ENCODE measurements around the gene TREH. TPM values are rescaled to one million over a fixed set of nuclear protein-coding genes. Genes with fewer than 3 reads are reported as not detected.

TREH gene
- total RNA-seq, 5 donors from 2014 or later (not counting 1 experiment from before 2014, with no cell fraction given): not detected

DNA sequence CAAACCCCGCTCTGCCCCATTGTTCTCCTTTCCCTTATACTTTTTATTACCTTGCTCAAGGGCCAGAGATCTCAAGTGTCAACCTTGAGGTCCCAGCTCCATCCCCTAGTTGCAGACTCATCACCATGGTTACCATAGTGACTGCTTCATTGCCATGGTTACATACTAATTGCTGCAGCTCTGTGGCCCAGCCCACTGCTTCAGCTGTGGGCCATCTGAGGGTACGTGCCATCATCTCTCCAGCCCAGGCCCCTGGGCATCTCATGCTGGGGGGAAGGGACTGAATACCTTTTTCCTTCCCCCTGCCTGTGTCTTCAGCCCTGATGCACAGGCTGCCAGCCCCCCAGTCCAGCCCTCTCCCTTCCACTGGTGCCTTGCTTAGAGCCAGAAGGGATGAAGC is 22.2 kb downstream of the TREH start:
- no peak overlapping the region for H3K4me3 Mint-ChIP-seq
- no peak overlapping the region for H3K27ac ChIP-seq (ENCODE audit: low read length)
- no peaks in the 10 kb centered on the region for H3K9me3 Mint-ChIP-seq
- H3K36me3 ChIP-seq (ENCODE audit: control insufficient read depth in 2 of 2, extremely low read depth in 1 of 2, insufficient read depth in 1 of 2, low read length in 1 of 2): no peaks in the 10 kb centered on the region
- DNase-seq (no peak), ATAC-seq (replicated peaks in 1 of 4) (no peak)
- H3K36me3 Mint-ChIP-seq: no peaks in the 10 kb centered on the region
- peaks cover 0 to 16% of the 10 kb centered on the region in 2 experiments for H3K4me1 ChIP-seq (ENCODE audit: control insufficient read depth in 1 of 2, extremely low read depth in 1 of 2, insufficient read depth in 2 of 2, low read length in 2 of 2)
- no peaks in the 10 kb centered on the region for H3K27me3 Mint-ChIP-seq
- no peaks in the 10 kb centered on the region for H3K9me3 ChIP-seq
- no peak overlapping the region for H3K4me3 ChIP-seq (ENCODE audit: control insufficient read depth in 1 of 2, extremely low read depth in 1 of 2, low read length in 1 of 2)
- CTCF ChIA-PET: interaction anchor here in 1 of 2 donors (0.6 kb wide), 1 partner anchor 443 kb away, joined by 3 read pairs; no protein-coding TSS in a partner anchor
- peaks cover 11 to 19% (median 14%) of the 10 kb centered on the region in 3 donors for H3K4me1 Mint-ChIP-seq
- 89% methylated on average over 1 of the region's 2 CpGs for WGBS (ENCODE audit: insufficient coverage)
- no peak overlapping the region for H3K27ac Mint-ChIP-seq
- peaks cover 0 to 20% of the 10 kb centered on the region in 2 experiments for H3K27me3 ChIP-seq (replicated peaks in 1 of 2; ENCODE audit: control insufficient read depth in 2 of 2, extremely low read depth in 1 of 2, insufficient read depth in 2 of 2, low read length in 1 of 2)
- POLR2A ChIA-PET: interaction anchor here in 1 of 2 donors (0.5 kb wide), 1 partner anchor 48 kb away, joined by 5 read pairs; no protein-coding TSS in a partner anchor

DNA sequence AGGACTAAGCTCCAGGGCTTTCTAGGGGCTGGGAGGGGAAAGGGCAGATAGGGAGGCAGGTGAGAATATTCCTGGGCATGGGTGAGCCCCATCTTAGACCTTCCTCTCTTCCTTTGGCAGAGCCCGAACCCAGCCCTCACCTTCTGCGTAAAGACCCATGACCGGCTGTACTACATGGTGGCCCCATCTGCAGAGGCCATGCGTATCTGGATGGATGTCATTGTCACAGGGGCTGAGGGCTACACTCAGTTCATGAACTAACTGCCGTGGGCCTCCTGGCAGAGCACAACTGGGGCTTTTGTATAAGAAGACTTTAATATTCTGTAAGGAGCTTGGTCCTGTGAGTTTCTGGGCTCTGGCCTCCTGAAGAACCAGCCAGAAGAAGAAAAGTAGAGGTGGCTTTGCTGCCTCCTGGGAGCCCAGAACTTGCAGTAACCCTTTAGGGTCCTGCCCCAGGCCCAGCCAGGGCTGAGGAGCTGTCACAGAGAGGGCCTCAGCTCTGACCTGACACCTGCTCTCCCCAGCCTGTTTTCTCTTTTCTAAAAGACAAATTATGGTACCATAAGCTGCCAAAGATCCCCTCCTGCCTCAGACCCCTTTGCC is 22.8 kb downstream of the TREH start:
- WGBS (ENCODE audit: insufficient coverage): 94% methylated on average over 5 of the region's 5 CpGs
- no peak for ATAC-seq (replicated peaks in 1 of 4)
- no peaks in the 10 kb centered on the region for H3K27me3 Mint-ChIP-seq
- DNase-seq: no peak
- Histone ChIP-seq H3K4me1 (ENCODE audit: control insufficient read depth in 1 of 2, extremely low read depth in 1 of 2, insufficient read depth in 2 of 2, low read length in 2 of 2) (peaks cover 0 to 16% of the 10 kb centered on the region in 2 experiments), H3K27ac (ENCODE audit: low read length) (no peak overlapping the region), H3K27me3 (replicated peaks in 1 of 2; ENCODE audit: control insufficient read depth in 2 of 2, extremely low read depth in 1 of 2, insufficient read depth in 2 of 2, low read length in 1 of 2) (peaks cover 0 to 20% of the 10 kb centered on the region in 2 experiments), H3K9me3 (no peaks in the 10 kb centered on the region), H3K4me3 (ENCODE audit: control insufficient read depth in 1 of 2, extremely low read depth in 1 of 2, low read length in 1 of 2) (no peak overlapping the region), H3K36me3 (ENCODE audit: control insufficient read depth in 2 of 2, extremely low read depth in 1 of 2, insufficient read depth in 1 of 2, low read length in 1 of 2) (no peaks in the 10 kb centered on the region)
- H3K36me3 Mint-ChIP-seq: no peaks in the 10 kb centered on the region
- no peak overlapping the region for H3K27ac Mint-ChIP-seq
- H3K4me3 Mint-ChIP-seq: no peak overlapping the region
- ChIA-PET POLR2A (no interaction called here), CTCF (interaction anchor here in 1 of 2 donors (0.5 to 0.6 kb wide), 2 partner anchors 306 to 442 kb away, joined by 3 read pairs; no protein-coding TSS in a partner anchor)
- H3K9me3 Mint-ChIP-seq: no peaks in the 10 kb centered on the region
- peaks cover 13 to 20% (median 16%) of the 10 kb centered on the region in 3 donors for H3K4me1 Mint-ChIP-seq

DNA sequence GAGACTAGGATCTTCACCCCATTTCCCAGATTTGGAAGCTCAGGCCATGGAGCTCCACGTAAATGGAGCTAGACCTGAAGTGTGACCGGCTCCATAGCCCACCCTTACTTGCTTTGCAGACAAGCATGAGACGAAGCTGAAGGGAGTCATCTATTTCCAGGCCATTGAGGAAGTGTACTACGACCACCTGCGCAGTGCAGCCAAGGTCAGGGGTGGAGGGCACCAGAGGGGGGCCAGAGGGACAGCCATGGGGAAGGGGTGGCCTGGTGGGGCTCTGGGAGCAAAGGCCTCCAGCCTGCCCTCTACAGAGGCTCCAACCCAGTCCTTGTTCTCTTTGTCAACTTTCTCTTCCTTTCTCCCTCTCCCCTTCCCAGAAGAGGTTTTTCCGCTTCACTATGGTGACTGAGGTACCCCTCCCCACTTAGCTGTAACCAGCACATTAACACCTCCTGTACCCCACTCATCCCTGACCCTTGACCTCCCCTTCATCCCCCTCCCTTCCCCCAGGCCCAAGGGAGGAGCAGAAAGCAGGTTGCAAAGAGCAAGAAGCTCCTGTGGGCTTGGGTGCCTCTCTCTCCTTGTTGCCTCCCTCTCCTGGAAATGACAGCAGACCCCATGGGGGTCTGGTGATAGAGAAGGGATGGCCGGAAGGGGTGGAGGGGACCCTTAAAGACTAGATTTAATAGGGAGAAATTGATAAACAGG is 23.8 kb downstream of the TREH start:
- no peak overlapping the region for H3K4me3 Mint-ChIP-seq
- Histone ChIP-seq H3K4me1 (ENCODE audit: control insufficient read depth in 1 of 2, extremely low read depth in 1 of 2, insufficient read depth in 2 of 2, low read length in 2 of 2) (peaks cover 0 to 16% of the 10 kb centered on the region in 2 experiments), H3K27ac (ENCODE audit: low read length) (no peak overlapping the region), H3K36me3 (ENCODE audit: control insufficient read depth in 2 of 2, extremely low read depth in 1 of 2, insufficient read depth in 1 of 2, low read length in 1 of 2) (no peaks in the 10 kb centered on the region), H3K9me3 (no peaks in the 10 kb centered on the region), H3K4me3 (ENCODE audit: control insufficient read depth in 1 of 2, extremely low read depth in 1 of 2, low read length in 1 of 2) (no peak overlapping the region), H3K27me3 (replicated peaks in 1 of 2; ENCODE audit: control insufficient read depth in 2 of 2, extremely low read depth in 1 of 2, insufficient read depth in 2 of 2, low read length in 1 of 2) (peaks cover 0 to 16% of the 10 kb centered on the region in 2 experiments)
- H3K9me3 Mint-ChIP-seq: no peaks in the 10 kb centered on the region
- no peaks in the 10 kb centered on the region for H3K27me3 Mint-ChIP-seq
- no peak for DNase-seq
- 84% methylated on average over 4 of the region's 7 CpGs for WGBS (ENCODE audit: insufficient coverage)
- CTCF ChIA-PET: interaction anchor here (0.5 kb wide), 2 partner anchors 34 to 123 kb away, joined by 4 to 9 read pairs; no protein-coding TSS in a partner anchor
- H3K36me3 Mint-ChIP-seq: no peaks in the 10 kb centered on the region
- H3K4me1 Mint-ChIP-seq: peaks cover 13 to 20% (median 16%) of the 10 kb centered on the region in 3 donors
- no peak overlapping the region for H3K27ac Mint-ChIP-seq
- no peak for ATAC-seq (replicated peaks in 1 of 4)
- POLR2A ChIA-PET: no interaction called here

DNA sequence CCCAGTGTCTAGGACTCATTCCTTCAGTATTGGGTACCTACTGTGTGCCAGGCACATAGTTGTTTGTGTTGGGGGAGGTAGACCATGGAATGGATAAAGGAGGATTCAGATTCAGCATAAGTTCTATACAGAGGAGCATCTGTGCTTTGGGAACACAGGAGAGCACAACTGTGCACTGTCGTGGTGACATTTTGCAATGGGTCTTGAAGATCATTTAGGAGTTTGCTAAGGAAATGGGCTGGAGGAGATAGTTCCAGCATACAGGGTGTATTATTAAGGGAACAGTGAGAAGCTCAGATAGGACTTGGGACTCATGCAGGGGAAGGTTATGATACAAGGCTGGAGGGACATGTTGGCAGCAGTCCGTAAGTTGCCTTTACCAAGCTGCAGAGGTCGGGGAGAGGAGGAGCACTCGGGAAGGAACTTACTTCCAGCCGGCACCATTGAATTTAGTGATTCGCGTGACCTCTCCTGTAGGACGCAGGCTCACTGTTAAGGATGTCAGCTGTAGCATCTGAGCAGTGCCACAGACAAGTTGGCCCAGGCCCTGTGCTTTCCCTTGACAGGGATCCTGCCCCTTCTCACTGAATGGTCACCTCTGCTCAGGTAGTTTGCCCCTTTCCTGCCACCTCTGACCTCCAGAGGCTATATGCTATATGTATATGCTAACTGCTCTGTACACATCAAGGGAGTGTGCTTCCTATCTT is 25.6 kb downstream of the TREH start:
- H3K4me1 Mint-ChIP-seq: peaks cover 9 to 10% (median 10%) of the 10 kb centered on the region in 3 donors
- no peaks in the 10 kb centered on the region for H3K9me3 Mint-ChIP-seq
- H3K36me3 ChIP-seq (ENCODE audit: control insufficient read depth in 2 of 2, extremely low read depth in 1 of 2, insufficient read depth in 1 of 2, low read length in 1 of 2): no peaks in the 10 kb centered on the region
- H3K27me3 Mint-ChIP-seq: no peaks in the 10 kb centered on the region
- ChIA-PET POLR2A (no interaction called here), CTCF (interaction anchor here in 1 of 2 donors (1.0 kb wide), 1 partner anchor 378 kb away, joined by 3 read pairs; no protein-coding TSS in a partner anchor)
- no peaks in the 10 kb centered on the region for H3K36me3 Mint-ChIP-seq
- H3K4me1 ChIP-seq (ENCODE audit: control insufficient read depth in 1 of 2, extremely low read depth in 1 of 2, insufficient read depth in 2 of 2, low read length in 2 of 2): peaks cover 0 to 4% of the 10 kb centered on the region in 2 experiments
- DNase-seq (no peak), ATAC-seq (replicated peaks in 1 of 4) (no peak)
- H3K4me3 Mint-ChIP-seq: no peak overlapping the region
- H3K27me3 ChIP-seq (replicated peaks in 1 of 2; ENCODE audit: control insufficient read depth in 2 of 2, extremely low read depth in 1 of 2, insufficient read depth in 2 of 2, low read length in 1 of 2): peaks cover 0 to 1% of the 10 kb centered on the region in 2 experiments
- no peaks in the 10 kb centered on the region for H3K9me3 ChIP-seq
- no peak overlapping the region for H3K4me3 ChIP-seq (ENCODE audit: control insufficient read depth in 1 of 2, extremely low read depth in 1 of 2, low read length in 1 of 2)
- H3K27ac Mint-ChIP-seq: no peak overlapping the region
- no peak overlapping the region for H3K27ac ChIP-seq (ENCODE audit: low read length)
- WGBS (ENCODE audit: insufficient coverage): 94% methylated on average over 8 of the region's 8 CpGs

DNA sequence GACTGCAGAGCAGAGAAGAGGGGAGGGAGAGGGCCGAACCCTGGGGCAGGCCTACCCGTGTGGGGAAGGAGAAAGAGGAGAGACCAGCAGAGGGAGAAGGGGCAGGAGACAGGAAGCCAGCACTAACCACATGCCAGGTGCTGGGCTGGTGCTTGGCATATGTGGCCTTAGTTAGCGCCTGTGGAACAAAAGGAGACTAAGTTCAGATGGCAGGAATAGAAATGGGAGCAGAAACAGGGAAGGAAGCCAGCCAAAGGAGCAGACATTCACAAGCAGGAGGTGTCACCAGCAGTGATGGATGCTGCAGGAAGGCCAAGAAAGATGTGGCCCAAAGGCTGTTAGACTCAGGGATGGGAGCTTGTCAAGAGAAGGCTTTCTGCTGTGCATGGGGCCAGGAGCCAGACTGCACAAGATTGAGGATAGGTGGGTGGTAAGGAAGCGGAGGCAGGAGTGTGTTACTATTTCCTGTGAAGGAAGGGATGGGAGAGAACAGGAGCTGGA is 26.7 kb downstream of the TREH start:
- no peak for DNase-seq

DNA sequence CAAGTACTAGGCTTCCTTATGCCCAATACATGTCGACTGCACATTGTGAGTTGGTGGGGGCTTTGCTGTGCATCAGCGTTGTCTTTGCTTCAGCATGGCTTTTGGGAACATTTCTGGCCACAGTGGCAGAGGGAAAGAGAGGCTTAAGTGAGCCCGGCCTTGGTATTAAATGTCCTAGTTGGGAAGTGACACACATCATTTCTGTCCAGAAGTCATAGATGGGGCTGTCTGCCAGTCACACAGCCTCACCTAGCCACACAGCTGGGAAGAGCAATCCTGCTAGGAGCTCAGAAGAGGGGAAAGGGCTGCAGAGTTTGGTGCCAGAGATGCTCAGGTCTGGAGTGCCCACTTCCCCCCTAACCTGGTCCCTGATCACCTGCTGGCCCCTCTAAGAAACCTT is 27.6 kb downstream of the TREH start:
- Mint-ChIP-seq H3K27me3 (no peaks in the 10 kb centered on the region), H3K9me3 (no peaks in the 10 kb centered on the region), H3K4me1 (peaks cover 9 to 10% (median 10%) of the 10 kb centered on the region in 3 donors), H3K4me3 (no peak overlapping the region), H3K27ac (no peak overlapping the region), H3K36me3 (no peaks in the 10 kb centered on the region)
- no peak overlapping the region for H3K4me3 ChIP-seq (ENCODE audit: control insufficient read depth in 1 of 2, extremely low read depth in 1 of 2, low read length in 1 of 2)
- no peaks in the 10 kb centered on the region for H3K36me3 ChIP-seq (ENCODE audit: control insufficient read depth in 2 of 2, extremely low read depth in 1 of 2, insufficient read depth in 1 of 2, low read length in 1 of 2)
- peaks cover 0 to 4% of the 10 kb centered on the region in 2 experiments for H3K4me1 ChIP-seq (ENCODE audit: control insufficient read depth in 1 of 2, extremely low read depth in 1 of 2, insufficient read depth in 2 of 2, low read length in 2 of 2)
- CTCF ChIA-PET: interaction anchor here in 1 of 2 donors (0.5 kb wide), 1 partner anchor 227 kb away, joined by 11 read pairs; no protein-coding TSS in a partner anchor
- H3K27ac ChIP-seq (ENCODE audit: low read length): no peak overlapping the region
- ATAC-seq (replicated peaks in 1 of 4): no peak
- no peak for DNase-seq
- 92% methylated on average over 2 of the region's 3 CpGs for WGBS (ENCODE audit: insufficient coverage)
- no peaks in the 10 kb centered on the region for H3K27me3 ChIP-seq (replicated peaks in 1 of 2; ENCODE audit: control insufficient read depth in 2 of 2, extremely low read depth in 1 of 2, insufficient read depth in 2 of 2, low read length in 1 of 2)
- no peaks in the 10 kb centered on the region for H3K9me3 ChIP-seq
- POLR2A ChIA-PET: no interaction called here

More for the DNA sequence above, 26.7 kb downstream of the TREH start:
- ChIA-PET CTCF (interaction anchor here in 1 of 2 donors (0.6 kb wide), 1 partner anchor 127 kb away, joined by 4 read pairs; no protein-coding TSS in a partner anchor), POLR2A (no interaction called here)
- H3K27ac ChIP-seq (ENCODE audit: low read length): no peak overlapping the region
- H3K4me1 ChIP-seq (ENCODE audit: control insufficient read depth in 1 of 2, extremely low read depth in 1 of 2, insufficient read depth in 2 of 2, low read length in 2 of 2): peaks cover 0 to 4% of the 10 kb centered on the region in 2 experiments
- Mint-ChIP-seq H3K27me3 (no peaks in the 10 kb centered on the region), H3K4me3 (no peak overlapping the region), H3K36me3 (no peaks in the 10 kb centered on the region), H3K9me3 (no peaks in the 10 kb centered on the region), H3K4me1 (peaks cover 9 to 10% (median 10%) of the 10 kb centered on the region in 3 donors), H3K27ac (peak overlapping the region; percentile 44 to 62)
- no peaks in the 10 kb centered on the region for H3K9me3 ChIP-seq
- no peaks in the 10 kb centered on the region for H3K36me3 ChIP-seq (ENCODE audit: control insufficient read depth in 2 of 2, extremely low read depth in 1 of 2, insufficient read depth in 1 of 2, low read length in 1 of 2)
- peak; percentile 40 to 61 (median 46) for ATAC-seq (replicated peaks in 1 of 4)
- 38% methylated on average over 4 of the region's 4 CpGs for WGBS (ENCODE audit: insufficient coverage)
- H3K27me3 ChIP-seq (replicated peaks in 1 of 2; ENCODE audit: control insufficient read depth in 2 of 2, extremely low read depth in 1 of 2, insufficient read depth in 2 of 2, low read length in 1 of 2): no peaks in the 10 kb centered on the region
- no peak overlapping the region for H3K4me3 ChIP-seq (ENCODE audit: control insufficient read depth in 1 of 2, extremely low read depth in 1 of 2, low read length in 1 of 2)
